GM08714 (cell line): ENCODE results near the gene RNASE4.

Experiments
- H3K4me3 ChIP-seq: fragments of 200-500 bp; sonication (Bioruptor generic); 2 replicates; pipeline ENCODE4 v1.5.1; 2014; ENCODE audit warnings: mild to moderate bottlenecking, low read length, inconsistent platforms
- ZNF274 ChIP-seq: IDR thresholded peaks from 2 replicates; pipeline ENCODE4 v1.6.1; 2012; ENCODE audit warnings: mild to moderate bottlenecking, low read depth, low read length

Gene RNASE4

DNA sequence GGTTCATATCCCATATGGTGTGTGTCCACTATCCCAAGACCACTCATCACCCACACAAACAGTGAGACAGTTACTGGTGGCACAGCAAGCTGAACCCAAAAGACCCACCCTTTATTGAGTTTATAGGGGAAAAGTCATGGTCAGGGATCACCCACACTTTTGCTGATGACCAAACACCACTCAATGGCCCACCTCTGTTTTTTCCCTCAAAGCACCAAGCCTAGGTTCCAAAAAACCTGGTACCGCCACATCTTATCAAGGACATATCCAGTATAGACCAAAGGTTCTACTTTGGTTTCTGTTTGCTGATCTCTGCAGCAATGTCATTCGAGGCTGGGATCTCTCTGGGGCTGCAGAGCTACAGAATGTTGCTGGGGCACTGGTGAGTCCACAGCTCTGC lies 23.2 kb upstream of the RNASE4 start:
- TF ChIP-seq ZNF274, result no peak
- H3K4me3 ChIP-seq, result no peak overlapping the region

DNA sequence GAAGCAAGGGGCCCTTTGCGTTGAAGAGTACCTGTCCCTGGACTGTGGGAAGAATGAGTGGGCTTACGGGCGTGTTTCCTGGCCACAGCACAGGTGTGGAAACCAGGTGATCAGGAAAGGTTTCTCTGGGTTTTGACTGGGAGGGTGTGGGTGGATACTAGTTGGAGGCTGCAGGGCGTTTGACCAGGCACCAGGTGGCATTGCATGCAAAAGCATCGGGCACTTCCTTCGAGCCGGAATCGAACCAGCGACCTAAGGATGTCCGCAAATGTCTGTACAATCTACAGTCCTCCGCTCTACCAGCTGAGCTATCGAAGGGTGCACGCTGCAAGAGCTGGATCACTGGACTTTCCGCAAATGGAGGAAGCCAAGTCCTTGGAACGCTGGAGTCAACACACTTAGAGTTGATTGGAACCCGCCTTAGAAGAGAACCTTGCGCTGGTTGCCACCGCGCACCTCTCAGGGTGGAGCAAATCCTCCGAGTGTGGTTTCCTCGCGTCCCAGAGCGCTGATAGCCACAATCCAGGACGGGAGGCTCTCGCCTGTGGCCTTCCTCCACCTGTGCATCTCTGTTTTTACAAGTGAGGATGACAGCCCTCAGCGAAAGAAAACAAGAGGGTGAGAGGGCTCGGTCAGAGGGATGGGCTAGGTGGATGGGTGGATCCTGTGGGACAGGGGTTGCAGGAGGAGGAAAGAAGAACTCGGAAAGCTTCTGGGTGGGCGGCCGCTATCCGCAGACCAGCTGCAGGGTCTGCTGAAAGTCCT lies 21.2 kb upstream of the RNASE4 start:
- peak overlapping the region; percentile 57 for H3K4me3 ChIP-seq
- TF ChIP-seq ZNF274, result no peak

DNA sequence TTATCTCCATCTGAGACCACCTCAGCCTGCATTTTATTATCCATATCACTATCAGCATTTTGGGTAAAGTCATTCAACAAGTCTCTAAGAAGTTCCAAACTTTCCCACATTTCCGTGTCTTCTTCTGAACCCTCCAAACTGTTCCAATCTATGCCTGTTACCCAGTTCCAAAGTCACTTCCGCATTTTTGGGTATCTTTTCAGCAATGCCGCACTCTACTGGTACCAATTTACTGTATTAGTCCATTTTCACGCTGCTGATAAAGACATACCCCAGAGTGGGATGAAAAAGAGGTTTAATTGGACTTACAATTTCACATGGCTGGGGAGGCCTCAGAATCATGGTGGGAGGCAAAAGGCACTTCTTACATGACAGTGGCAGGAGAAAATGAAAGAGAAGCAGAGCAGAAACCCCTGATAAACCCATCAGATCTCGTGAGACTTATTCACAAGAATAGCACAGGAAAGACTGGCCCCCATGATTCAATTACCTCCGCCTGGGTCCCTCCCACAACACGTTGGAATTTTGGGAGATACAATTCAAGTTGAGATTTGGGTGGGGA lies 17.9 kb upstream of the RNASE4 start:
- peak overlapping the region; percentile 57 for H3K4me3 ChIP-seq

DNA sequence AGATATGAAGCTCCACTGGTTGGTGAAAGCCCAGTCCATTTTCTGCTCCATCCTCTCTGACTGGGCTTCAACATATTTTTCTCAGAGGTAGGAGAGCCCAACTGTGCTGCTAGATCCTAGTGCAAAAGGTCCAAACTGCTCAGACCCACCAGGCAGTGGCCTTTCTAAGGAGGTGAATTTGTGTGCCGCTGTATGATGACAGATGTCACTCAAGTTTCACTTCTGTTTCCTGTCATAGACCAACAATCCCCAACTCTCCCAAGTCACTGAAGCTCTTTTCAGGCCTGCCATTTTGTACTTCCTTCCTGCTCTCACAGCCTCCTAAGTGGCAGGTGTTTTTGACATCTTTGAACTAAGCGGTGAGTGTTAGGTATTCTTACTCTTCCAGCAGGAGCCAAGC lies 16.4 kb upstream of the RNASE4 start:
- H3K4me3 ChIP-seq, result peak overlapping the region; percentile 30; the same call in 1 of the 2 replicates

DNA sequence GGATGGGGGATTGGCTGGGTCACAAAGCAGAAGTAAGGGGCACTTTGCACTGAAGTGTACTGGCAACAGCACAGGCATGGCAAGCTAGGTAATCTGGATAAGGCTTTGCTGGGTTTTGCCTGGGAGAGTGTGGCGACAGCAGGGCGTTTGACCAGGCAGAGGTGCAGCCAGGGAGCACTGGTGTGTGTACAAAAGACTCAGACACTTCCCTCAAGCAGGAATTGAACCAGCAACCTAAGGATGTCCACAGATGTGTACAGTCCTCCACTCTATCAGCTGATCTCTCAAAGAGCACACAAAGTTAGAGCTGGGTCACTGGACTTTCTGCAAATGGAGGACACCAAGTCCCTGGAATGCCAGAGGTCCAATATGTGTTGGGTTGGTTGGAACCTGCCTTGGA lies 15.4 kb upstream of the RNASE4 start:
- TF ChIP-seq ZNF274, result no peak
- H3K4me3 ChIP-seq, result peak overlapping the region; percentile 30; the same call in 1 of the 2 replicates

More for the DNA sequence above, 16.4 kb upstream of the RNASE4 start:
- no peak for TF ChIP-seq ZNF274

DNA sequence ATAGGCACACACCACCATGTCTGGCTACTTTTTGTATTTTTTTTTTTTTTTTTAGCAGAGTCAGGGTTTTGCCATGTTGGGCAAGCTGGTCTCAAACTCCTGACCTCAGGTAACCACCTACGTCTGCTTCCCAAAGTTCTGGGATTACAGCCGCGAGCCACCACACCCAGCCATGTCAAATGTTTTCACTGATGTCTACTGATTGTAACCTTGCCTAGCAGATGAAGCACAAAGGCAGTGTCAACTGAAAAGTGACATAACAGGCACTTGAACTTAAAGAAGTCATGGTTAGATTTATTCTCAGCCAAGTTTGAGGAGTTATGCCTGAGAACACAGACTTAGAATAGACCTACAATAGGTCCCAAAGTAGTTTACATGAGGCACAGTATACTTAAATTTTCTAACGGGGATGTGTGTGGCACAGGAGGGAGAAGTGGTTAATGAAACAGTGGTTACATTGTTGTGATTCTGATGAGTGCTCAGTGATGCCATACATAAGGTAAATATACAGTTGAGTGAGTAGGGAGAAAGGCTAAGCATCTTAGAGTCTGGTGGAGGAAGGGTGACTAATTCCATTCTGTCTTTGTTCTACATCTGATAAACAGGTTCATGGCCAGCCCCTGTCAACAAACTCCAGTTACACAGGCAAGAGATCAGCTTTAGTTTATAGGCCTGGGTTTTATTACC lies 12.6 kb upstream of the RNASE4 start:
- TF ChIP-seq ZNF274, result no peak
- no peak overlapping the region for H3K4me3 ChIP-seq

DNA sequence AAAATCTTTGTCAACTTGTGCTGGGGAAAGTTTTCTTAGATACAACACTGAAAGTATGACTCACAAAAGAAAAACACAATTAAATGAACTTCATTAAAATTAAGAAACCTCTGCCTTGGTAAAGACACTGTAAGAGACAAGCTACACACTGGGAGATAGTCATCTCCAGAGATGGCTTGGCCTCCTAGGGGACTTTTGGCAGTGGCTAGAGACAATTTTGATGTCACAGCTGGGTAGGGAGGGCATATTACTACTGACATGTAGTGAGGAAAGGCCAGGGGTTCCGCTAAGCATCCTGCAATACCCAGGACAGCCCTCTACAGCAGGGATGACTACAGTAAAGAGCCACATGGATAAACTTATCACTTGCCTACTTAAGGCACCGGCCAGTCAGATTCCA lies 8.7 kb upstream of the RNASE4 start:
- no peak for TF ChIP-seq ZNF274
- H3K4me3 ChIP-seq, result no peak overlapping the region

DNA sequence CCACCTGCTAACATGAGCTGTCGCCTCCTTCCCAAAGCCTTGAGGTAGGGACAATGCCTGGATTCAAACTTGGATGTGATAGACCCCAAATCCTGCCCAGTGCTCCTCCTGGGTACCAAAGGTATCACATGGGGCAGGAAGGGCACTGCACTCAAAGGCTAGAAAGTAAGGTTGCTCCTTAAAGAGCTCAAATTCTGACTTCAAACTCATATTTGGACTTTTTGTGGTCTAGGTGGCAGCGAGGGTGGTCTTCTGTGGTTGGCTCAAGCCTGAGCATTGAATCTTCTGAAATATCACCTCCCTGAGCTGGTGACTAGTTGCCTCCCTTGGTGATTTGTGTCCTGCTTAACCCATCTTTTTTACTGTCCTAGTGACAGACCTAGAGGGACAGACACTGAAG lies 8.3 kb upstream of the RNASE4 start:
- TF ChIP-seq ZNF274, result no peak
- no peak overlapping the region for H3K4me3 ChIP-seq

DNA sequence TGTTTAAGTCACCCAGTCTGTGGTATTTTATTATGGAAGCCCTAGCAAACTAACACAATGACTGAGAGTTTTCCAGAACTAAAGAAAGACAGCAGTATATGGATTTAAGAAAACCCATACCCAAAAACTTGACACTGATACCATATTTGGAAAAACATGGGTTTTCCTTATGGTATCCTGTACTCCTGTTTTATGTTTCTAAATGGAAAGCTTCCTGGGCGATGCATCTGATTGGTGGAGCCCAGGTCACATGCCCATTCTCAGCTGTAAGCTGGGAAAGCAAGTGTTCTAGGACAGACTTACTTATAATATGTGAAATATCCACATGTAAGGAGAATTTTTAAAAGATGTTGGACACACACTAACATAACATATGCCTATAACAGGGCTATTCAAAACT lies 4.5 kb upstream of the RNASE4 start:
- no peak for TF ChIP-seq ZNF274
- no peak overlapping the region for H3K4me3 ChIP-seq

DNA sequence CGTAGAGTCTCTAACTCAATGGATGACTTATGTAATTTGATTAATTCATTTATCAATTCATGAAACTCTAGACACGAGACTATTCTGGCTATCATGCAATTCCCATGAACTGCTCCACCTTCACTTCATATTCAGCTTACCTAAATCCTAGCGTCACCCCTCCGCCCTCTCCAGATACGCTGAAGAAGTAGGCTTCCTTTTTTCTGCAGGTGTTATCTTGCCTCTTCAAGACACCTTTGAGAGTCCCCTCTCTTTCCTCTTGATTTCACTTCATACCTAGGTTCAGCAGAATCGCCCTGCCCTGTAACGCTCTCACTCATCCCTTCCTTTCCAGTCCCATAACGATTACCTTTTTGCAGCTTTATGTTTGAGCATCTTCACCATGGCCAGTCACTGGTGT lies 4.0 kb upstream of the RNASE4 start:
- no peak for TF ChIP-seq ZNF274
- peak overlapping the region; percentile 62; the same call in 1 of the 2 replicates for H3K4me3 ChIP-seq

DNA sequence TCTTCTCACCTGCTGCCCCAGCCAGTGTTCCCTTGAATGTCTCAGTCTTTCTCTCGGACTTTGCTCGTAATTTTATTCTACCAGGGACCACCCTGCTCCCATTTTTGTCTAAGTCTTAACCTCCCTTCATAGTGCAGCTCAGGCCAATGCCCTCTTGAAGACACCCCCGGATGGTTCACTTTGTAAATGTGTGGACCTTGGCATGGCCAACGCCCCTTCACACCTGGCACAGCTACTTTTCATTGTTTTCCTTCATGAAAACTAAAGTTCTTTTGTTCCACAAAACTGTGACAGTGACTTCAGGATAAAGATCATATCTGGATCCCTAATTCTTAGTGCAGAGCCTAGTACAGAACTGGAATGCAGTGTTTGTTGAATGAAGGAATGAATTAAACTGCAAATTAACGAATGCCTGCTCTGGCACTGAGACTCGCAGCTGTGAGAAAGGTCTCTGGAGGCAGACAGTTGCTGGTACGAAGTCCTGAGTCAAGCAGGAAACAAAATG lies 3.5 kb upstream of the RNASE4 start:
- peak overlapping the region; percentile 62 for H3K4me3 ChIP-seq
- no peak for TF ChIP-seq ZNF274

DNA sequence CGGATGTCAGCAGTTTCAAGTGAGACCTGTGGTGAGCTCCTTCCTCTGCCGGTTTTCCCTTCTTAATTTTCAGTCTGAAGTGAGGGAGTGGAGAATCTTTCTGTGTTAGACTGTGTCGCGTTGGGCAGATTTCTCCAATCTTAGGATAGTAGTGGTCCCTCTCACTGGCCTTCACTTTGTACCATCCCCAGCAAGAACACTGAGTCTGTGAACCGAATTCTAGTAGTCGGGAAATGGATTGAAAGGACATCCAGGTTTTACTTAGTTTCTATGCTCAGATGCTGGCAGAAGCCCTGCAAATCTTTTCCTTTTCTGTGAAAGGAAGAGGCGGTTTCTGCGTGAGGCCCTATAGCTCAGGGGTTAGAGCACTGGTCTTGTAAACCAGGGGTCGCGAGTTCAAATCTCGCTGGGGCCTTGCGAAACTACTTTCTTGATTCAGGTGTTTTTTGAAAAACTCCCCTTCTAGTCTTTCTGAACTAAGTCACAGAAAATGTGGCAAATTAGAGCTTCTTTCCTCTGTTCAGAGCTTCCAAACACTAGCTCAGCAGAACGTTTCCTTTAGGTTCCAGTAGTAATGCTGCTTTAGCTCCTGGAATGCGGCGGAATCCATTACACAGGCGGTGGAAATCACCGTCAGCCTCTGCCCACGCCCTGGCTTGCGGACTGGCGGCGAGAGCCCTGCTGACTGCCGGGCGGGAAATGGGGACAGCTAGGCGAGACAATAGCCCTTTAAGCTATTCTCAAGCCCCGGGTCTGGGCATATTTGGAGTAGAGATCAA lies 2.8 kb upstream of the RNASE4 start:
- H3K4me3 ChIP-seq, result peak overlapping the region; percentile 62
- no peak for TF ChIP-seq ZNF274

DNA sequence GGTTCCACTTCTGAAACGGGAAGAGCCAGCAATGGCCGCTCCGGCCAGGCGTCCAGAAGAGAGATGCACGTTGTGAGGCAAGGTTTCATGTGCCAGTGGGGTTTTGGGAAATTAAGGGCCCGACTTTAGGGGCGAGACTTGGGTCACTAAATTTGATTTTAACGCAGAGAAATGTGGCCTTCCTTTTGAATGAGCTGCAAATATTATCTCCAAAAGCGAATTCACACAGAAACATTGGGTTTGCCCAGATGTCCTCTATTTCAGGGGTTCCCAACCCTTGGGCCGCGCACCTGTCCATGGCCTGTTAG lies 2.3 kb upstream of the RNASE4 start:
- TF ChIP-seq ZNF274, result no peak
- H3K4me3 ChIP-seq, result peak overlapping the region; percentile 62; the same call in 1 of the 2 replicates

DNA sequence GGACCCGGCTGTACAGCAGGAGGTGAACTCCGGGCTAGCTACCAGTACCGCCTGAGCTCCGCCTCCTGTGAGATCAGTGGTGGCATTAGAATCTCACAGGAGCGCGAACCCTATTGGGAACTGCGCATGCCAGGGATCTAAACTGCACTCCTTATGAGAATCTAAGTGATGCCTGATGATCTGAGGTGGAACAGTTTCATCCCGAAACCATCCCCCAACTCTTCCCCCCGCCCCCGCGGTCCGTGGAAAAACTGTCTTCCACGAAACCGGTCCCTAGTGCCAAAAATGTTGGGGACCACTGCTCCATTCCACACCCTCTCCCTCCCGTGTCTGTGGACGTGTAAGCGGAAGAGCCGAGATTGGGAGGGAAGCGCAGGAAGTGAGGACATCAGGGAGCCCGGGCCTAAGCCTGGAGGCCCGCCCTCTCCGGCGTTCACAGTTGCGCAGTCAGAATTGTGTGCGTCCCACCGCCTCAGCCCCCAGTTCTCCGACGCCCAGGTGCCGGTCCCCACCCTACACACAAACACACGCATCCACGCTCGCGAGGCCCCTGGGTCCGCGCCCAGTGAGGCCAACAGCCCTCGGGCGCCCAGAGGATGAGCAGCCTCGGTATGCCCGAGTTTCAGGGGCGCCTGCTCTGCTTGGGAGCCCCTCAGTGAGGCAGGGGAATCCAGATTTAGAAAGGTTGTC lies 1.8 kb upstream of the RNASE4 start:
- no peak for TF ChIP-seq ZNF274
- H3K4me3 ChIP-seq, result peak overlapping the region; percentile 62
